Upper lobe of left lung (tissue), 4 donors: ENCODE results near the gene FNDC3B.

Experiments
- CTCF ChIP-seq, 6 experiments: fragments of 450-650 bp in 4 of 6; fragments of 200-600 bp in 2 of 6; sonication (generic) in 2 of 6; IDR thresholded peaks; one replicate each; pipeline ENCODE4 v1.5.1; 2016 to 2019; ENCODE audit warnings: antibody characterized with exemption in 6 of 6
- POLR2A ChIP-seq, 4 donors: fragments of 450-650 bp; IDR thresholded peaks; one replicate each; pipeline ENCODE4 v1.5.1; 2016 to 2017; ENCODE audit warnings: antibody characterized with exemption in 4 of 4, mild to moderate bottlenecking in 2 of 4
- POLR2AphosphoS5 ChIP-seq, 2 donors: sonication (generic); formaldehyde crosslinking; IDR thresholded peaks; one replicate each; pipeline ENCODE4 v1.5.1; 2017; ENCODE audit warnings: antibody characterized with exemption in 2 of 2

GRCh38 chr3:172107403-172107802, 68.0 kb downstream of the FNDC3B start:
- TF ChIP-seq CTCF (IDR thresholded peaks at IDR 0.05) (peak in 2 of 6 experiments; percentile 8 to 13), POLR2AphosphoS5 (IDR thresholded peaks at IDR 0.05) (no peak), POLR2A (IDR thresholded peaks at IDR 0.05) (no peak)
